ENCODE data around the gene EBF4.
"Not testable (repeated sequence)": the region's sequence is repeated elsewhere in the genome, so short reads cannot be mapped to it uniquely, and the experiment has no call there.

Gene EBF4

GRCh38 chr20:2760297-2760951 is 67.8 kb downstream of the EBF4 start:
- H3K4me1 Mint-ChIP-seq = no peaks in the 10 kb centered on the region
- H3K9me3 Mint-ChIP-seq = no peaks in the 10 kb centered on the region
- H3K36me3 Mint-ChIP-seq (ENCODE audit: low read depth) = no peaks in the 10 kb centered on the region
- no peak overlapping the region for H3K27ac Mint-ChIP-seq
- ATAC-seq (no peak), DNase-seq (no peak)
- no peak overlapping the region for H3K4me3 Mint-ChIP-seq
- H3K27me3 Mint-ChIP-seq = peaks cover 17% of the 10 kb centered on the region

DNA sequence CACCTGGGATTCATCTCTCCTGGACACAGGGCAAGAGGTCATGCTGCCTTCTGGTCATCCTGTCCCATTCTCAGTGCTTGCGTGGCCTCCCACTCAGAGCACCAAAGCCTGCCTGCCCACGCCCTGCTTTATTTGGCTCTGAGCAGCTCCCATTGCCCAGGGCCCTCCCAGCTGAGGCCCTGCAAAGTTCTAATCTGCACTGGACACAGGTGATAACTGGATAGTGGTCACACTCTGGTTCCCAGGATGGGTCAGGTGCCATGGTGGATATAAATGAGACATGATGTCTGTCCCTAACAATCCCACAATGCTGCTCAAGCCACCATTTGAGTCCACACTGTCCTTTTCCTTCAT is 68.3 kb downstream of the EBF4 start:
- no peaks in the 10 kb centered on the region for H3K9me3 Mint-ChIP-seq
- H3K4me3 Mint-ChIP-seq = no peak overlapping the region
- H3K27me3 Mint-ChIP-seq = peaks cover 15% of the 10 kb centered on the region
- no peak overlapping the region for H3K27ac Mint-ChIP-seq
- ATAC-seq (no peak), DNase-seq (no peak)
- no peaks in the 10 kb centered on the region for H3K4me1 Mint-ChIP-seq
- H3K36me3 Mint-ChIP-seq (ENCODE audit: low read depth) = no peaks in the 10 kb centered on the region

DNA sequence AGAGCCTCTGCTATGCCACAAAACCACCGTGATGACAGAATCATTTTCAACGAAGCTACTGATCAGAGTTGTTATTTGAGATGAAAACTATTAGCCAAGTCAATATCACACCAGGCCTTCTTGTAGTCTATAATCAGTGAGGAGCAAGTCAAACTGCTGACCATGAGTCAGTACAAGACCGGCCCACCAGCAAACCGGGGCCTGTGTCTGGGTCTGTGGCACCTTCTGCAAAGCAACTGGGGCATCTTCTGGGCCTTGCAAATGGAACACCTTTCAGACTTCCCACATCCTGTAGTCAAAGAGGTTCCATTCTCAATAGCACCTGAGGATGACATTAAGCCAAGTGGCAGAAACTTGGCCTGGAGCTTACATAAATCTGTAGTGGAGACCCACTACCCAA is 69.3 kb downstream of the EBF4 start:
- Mint-ChIP-seq H3K27ac (no peak overlapping the region), H3K36me3 (ENCODE audit: low read depth) (no peaks in the 10 kb centered on the region), H3K4me1 (no peaks in the 10 kb centered on the region), H3K4me3 (no peak overlapping the region), H3K27me3 (peaks cover 6% of the 10 kb centered on the region), H3K9me3 (no peaks in the 10 kb centered on the region)
- ATAC-seq (no peak), DNase-seq (no peak)

DNA sequence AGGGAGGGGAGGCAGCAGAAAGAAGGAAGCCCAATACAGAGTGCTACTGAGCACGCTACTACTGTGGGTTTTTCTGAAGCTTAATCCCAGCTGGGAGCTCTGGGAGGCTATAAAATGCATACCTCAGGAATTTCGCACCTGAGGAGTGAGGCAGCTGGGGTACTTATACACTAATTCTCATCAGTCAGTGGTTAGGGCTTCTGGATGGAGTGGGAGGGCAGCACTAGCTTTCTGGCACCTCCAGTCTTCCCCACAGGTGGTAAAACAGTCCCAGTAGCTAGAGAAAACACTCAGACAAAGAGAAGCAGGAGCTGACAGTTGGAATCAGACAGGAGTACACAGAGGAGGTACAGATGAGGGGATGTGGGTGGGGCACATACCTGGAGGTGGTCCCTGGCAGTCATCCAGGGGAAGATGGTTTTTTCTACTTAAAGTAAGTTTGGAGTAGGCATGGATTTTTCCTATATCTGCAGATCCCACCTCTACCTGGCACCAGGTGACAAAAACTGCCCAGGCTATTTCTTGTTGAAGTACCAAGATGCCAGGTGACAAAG is 70.1 kb downstream of the EBF4 start:
- H3K36me3 Mint-ChIP-seq (ENCODE audit: low read depth) = no peaks in the 10 kb centered on the region
- H3K27me3 Mint-ChIP-seq = peaks cover 10% of the 10 kb centered on the region
- no peak overlapping the region for H3K4me3 Mint-ChIP-seq
- ATAC-seq = no peak
- no peaks in the 10 kb centered on the region for H3K4me1 Mint-ChIP-seq
- H3K9me3 Mint-ChIP-seq = no peaks in the 10 kb centered on the region
- DNase-seq = no peak
- no peak overlapping the region for H3K27ac Mint-ChIP-seq

- Mint-ChIP-seq H3K27ac (no peak overlapping the region), H3K4me1 (no peaks in the 10 kb centered on the region), H3K36me3 (ENCODE audit: low read depth) (no peaks in the 10 kb centered on the region), H3K27me3 (peaks cover 10% of the 10 kb centered on the region), H3K4me3 (no peak overlapping the region), H3K9me3 (no peaks in the 10 kb centered on the region)
- no peak for DNase-seq
- ATAC-seq = no peak
Measured at GRCh38 chr20:2763186-2763585, 70.6 kb downstream of the EBF4 start.

DNA sequence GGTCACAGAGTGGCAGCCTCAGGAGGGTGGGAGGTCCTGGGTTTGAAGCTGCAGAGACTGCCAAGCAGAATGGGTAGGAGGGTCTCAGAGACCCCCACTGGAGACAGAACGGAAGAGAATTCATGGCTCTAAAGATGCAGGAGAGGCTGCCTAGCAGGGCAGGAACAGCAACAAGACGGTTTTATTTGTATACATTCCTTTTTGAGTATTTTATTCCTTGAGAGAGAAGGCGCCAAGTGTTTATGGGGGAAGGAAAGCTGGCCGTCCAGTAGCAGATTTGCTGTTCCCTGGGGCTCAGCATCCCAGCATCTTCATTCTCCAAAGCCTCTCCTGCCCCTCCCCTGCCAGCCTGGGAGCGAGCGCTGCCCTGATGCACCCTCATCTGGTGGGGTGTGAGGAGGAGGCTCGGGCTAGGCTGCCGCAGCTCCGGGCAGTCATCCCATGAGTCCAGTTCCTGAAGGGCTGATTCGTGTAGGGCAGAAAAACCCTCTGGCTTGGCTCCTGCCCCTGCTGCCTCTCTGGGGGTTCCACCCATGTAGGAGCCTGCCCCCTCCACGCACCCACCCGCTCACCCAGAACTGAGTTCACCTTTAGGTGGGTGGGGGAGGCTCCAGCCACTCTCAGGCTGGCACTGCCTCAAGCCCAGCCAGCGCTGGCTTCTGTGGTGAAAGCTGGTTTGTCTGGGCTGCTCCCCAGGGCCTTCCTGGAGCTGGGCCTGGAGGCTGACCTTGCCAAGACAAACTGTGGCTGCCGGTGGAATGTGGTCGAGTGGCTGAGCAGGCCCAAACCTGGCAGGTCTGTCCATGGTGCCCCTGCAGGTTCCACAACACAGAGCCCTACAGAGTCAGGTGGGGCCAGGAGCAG is 75.4 kb downstream of the EBF4 start:
- Mint-ChIP-seq H3K4me3 (no peak overlapping the region), H3K4me1 (no peaks in the 10 kb centered on the region), H3K27me3 (peaks cover 14% of the 10 kb centered on the region), H3K9me3 (no peaks in the 10 kb centered on the region), H3K27ac (no peak overlapping the region), H3K36me3 (ENCODE audit: low read depth) (no peaks in the 10 kb centered on the region)
- ATAC-seq = no peak
- DNase-seq = no peak

DNA sequence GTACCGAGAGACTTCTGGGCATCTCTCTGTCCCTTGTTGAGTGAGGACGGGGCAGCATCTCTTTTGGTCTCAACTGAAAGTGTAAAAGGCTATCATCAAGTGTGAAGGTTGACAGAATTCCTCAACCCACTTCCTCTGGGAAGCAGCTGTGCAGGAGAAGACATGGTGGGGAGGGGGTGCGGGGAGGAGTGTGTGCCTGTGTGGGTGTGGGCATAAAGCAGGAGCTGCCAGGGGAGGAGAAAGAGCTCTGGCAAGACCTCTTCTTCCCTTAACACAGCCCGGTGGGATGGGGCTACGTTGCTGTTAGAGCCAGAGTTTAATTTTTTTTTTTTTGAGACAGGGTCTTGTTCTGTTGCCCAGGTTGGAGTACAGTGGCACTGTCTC is 76.0 kb downstream of the EBF4 start:
- H3K9me3 Mint-ChIP-seq = no peaks in the 10 kb centered on the region
- H3K36me3 Mint-ChIP-seq (ENCODE audit: low read depth) = no peaks in the 10 kb centered on the region
- peaks cover 14% of the 10 kb centered on the region for H3K27me3 Mint-ChIP-seq
- no peaks in the 10 kb centered on the region for H3K4me1 Mint-ChIP-seq
- ATAC-seq (no peak), DNase-seq (no peak)
- H3K27ac Mint-ChIP-seq = no peak overlapping the region
- H3K4me3 Mint-ChIP-seq = no peak overlapping the region

DNA sequence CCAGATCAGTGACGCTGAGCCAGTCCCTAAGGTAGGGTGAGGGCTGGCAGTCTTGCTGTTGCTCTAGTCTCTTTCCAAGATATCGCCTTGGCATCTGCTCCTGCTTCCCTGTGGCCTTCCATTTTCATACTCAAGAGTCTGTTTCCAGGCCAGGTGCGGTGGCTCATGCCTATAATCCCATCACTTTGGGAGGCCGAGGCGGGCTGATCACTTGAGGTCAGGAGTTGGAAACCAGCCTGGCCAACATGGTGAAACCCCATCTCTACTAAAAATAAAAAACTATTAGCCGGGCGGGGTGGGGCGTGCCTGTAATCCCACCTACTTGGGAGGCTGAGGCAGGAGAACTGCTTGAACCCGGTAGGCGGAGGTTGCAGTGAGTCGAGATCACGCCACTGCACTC is 77.5 kb downstream of the EBF4 start:
- not testable (repeated sequence) for ATAC-seq; H3K4me3 Mint-ChIP-seq; H3K27ac Mint-ChIP-seq; DNase-seq; H3K36me3 Mint-ChIP-seq (ENCODE audit: low read depth); H3K4me1 Mint-ChIP-seq; H3K9me3 Mint-ChIP-seq
- peaks cover 14% of the 10 kb centered on the region for H3K27me3 Mint-ChIP-seq

DNA sequence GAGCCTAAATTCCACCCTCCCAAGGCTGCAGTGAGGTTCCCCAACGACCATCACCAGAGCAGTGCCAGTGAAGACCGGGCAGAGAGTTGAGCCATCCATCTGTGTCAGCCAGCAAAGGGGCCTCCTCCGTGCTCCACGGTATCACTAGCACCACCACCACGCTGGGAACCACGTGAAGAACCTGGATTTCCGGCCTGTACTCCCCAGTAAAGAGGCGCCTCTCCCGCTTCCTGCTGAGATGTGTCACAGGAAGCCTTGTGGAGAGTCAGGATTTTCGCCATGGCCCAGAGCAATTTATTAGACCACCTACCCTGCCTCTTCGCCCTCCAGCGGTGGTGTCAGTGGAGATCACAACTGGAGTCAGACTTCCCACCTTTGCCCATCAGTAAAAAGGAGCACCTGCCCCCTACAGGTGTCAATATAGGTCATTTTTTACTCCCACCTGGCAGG is 79.1 kb downstream of the EBF4 start:
- Mint-ChIP-seq H3K4me3 (no peak overlapping the region), H3K27ac (no peak overlapping the region), H3K4me1 (no peaks in the 10 kb centered on the region), H3K9me3 (no peaks in the 10 kb centered on the region), H3K36me3 (ENCODE audit: low read depth) (no peaks in the 10 kb centered on the region), H3K27me3 (peaks cover 14% of the 10 kb centered on the region)
- DNase-seq = no peak
- ATAC-seq = no peak

DNA sequence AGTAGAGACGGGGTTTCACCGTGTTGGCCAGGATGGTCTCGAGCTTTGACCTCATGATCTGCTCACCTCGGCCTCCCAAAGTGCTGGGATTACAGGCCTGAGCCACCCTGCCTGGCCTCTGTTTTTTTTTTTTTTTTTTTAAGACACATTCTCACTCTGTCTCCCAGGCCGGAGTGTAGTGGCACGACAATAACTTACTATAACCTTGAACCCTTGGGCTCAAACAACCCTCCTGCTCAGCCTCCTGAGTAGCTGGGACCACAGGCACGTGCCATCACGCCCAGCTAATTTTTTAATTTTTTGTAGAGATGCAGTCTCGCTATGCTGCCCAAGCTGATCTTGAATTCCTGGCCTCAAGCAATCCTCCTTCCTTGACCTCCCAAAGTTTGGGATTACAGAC is 81.2 kb downstream of the EBF4 start:
- Mint-ChIP-seq H3K36me3 (ENCODE audit: low read depth) (no peaks in the 10 kb centered on the region), H3K9me3 (no peaks in the 10 kb centered on the region), H3K27me3 (peaks cover 5% of the 10 kb centered on the region), H3K4me1 (no peaks in the 10 kb centered on the region), H3K27ac (no peak overlapping the region), H3K4me3 (no peak overlapping the region)
- no peak for DNase-seq
- ATAC-seq = no peak

GRCh38 chr20:2775139-2775538 is 82.6 kb downstream of the EBF4 start:
- Mint-ChIP-seq H3K27me3 (peaks cover 2% of the 10 kb centered on the region), H3K4me3 (no peak overlapping the region), H3K4me1 (no peaks in the 10 kb centered on the region), H3K27ac (no peak overlapping the region), H3K36me3 (ENCODE audit: low read depth) (no peaks in the 10 kb centered on the region), H3K9me3 (no peaks in the 10 kb centered on the region)
- DNase-seq (no peak), ATAC-seq (no peak)

- Mint-ChIP-seq H3K9me3 (no peaks in the 10 kb centered on the region), H3K4me3 (no peak overlapping the region), H3K27me3 (peaks cover 4% of the 10 kb centered on the region), H3K4me1 (no peaks in the 10 kb centered on the region), H3K27ac (no peak overlapping the region), H3K36me3 (ENCODE audit: low read depth) (no peaks in the 10 kb centered on the region)
- no peak for DNase-seq
- no peak for ATAC-seq
Measured at GRCh38 chr20:2778602-2779321, 86.2 kb downstream of the EBF4 start.

DNA sequence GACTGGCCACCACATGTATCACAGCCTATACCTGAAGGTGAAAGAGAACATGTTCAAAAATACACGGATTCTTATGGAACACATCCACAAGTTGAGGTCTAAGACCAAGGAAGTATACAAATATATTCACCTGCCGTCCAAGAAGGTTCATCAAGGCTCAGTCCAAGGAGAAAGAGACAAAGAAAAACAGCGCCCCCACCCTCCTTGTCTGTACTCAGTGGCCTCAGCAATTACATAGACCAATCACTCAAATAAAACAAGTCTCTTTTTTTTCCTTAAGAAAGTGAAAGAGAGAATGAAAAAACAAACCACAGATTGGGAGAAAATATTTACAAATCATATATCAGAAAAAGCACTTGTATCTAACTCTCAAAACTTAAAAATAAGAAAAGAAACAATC is 88.4 kb downstream of the EBF4 start:
- Mint-ChIP-seq H3K4me1 (no peaks in the 10 kb centered on the region), H3K27ac (no peak overlapping the region), H3K9me3 (no peaks in the 10 kb centered on the region), H3K36me3 (ENCODE audit: low read depth) (no peaks in the 10 kb centered on the region), H3K4me3 (no peak overlapping the region), H3K27me3 (peaks cover 4% of the 10 kb centered on the region)
- ATAC-seq (no peak), DNase-seq (no peak)

GRCh38 chr20:2783908-2784566 is 91.5 kb downstream of the EBF4 start:
- H3K4me1 Mint-ChIP-seq = no peaks in the 10 kb centered on the region
- no peak for ATAC-seq
- H3K27ac Mint-ChIP-seq = no peak overlapping the region
- DNase-seq = no peak
- no peaks in the 10 kb centered on the region for H3K9me3 Mint-ChIP-seq
- H3K27me3 Mint-ChIP-seq = peaks cover 4% of the 10 kb centered on the region
- no peaks in the 10 kb centered on the region for H3K36me3 Mint-ChIP-seq (ENCODE audit: low read depth)
- H3K4me3 Mint-ChIP-seq = no peak overlapping the region
